ENCODE results near the gene MBNL1. TPM values are rescaled to one million over a fixed set of nuclear protein-coding genes. Genes with fewer than 3 reads are reported as not detected.

The MBNL1 gene
- total and polyA plus RNA-seq, 2 of the 4 experiments (the other 2 are of a cell fraction): 127 to 664 TPM

DNA sequence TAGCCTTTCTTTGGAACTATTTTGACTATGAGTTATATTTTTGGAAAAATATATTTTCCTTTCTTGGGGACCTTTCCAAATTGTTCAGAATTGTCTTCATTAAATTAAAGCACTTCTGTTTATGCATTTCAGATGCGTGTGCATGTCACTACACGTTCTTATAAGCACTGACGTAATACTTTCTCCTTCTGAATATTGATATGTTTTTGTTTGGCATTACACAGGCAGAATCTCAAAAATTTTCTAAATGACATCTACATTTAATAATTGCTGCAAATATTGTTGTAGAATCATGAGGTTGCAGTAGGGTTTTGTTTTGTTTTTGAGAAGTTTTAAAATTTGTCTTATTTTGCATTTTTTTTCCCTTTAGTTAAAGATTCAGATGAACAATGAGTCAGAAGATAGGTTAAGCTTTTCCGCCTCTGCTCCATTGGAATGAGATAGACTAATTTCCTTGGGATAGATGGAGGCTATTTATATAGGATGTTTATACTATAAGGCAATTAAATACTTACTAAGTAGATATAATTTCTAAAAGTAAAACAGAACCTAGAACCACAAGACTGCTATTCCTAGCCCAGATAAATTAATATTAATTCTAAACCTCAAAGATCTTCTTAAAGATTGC, 110.8 kb downstream of the MBNL1 start:
- no peak overlapping the region; the same call in 1 of the 2 replicates for H3K27ac ChIP-seq (ENCODE audit: insufficient read depth, low read length)
- peak overlapping the region; percentile 69 for H2BK5ac ChIP-seq (ENCODE audit: low read depth, low read length, poor library complexity, severe bottlenecking)
- no peak overlapping the region for H2BK20ac ChIP-seq (ENCODE audit: low read depth, low read length)
- H3K4me3 ChIP-seq (ENCODE audit: insufficient read depth, low read depth, low read length): no peak overlapping the region
- no peaks in the 10 kb centered on the region for H3K9me3 ChIP-seq (ENCODE audit: control insufficient read depth, insufficient read depth, low read length)
- ATAC-seq (ENCODE audit: low read depth) (peak; percentile 41; the same call in 1 of the 2 replicates), DNase-seq (peak; percentile 62)
- H3K9me1 ChIP-seq (ENCODE audit: insufficient read depth, low read length): peaks cover 10% of the 10 kb centered on the region
- POLR2A ChIA-PET (ENCODE audit: unreplicated experiment): no interaction called here
- dilution Hi-C loops (cut with HindIII; ENCODE audit: low sequenced_read_pairs, unreplicated experiment) (no loop called here), intact Hi-C loops (cut with micrococcal nuclease) (no loop called here), in situ Hi-C loops (cut with MboI; ENCODE audit: low sequenced_read_pairs) (no loop called here)
- no peaks in the 10 kb centered on the region for H3K27me3 ChIP-seq (ENCODE audit: control insufficient read depth, insufficient read depth, low read length)
- peaks cover 30% of the 10 kb centered on the region for H4K20me1 ChIP-seq (ENCODE audit: insufficient read depth, low read length)
- CTCF ChIA-PET: no interaction called here
- no peak overlapping the region for H3K14ac ChIP-seq (replicated peaks; ENCODE audit: low read depth, low read length)
- H2AK9ac ChIP-seq (replicated peaks; ENCODE audit: low read depth, low read length, poor library complexity): no peak overlapping the region
- H4K5ac ChIP-seq (ENCODE audit: low read depth, low read length): no peak overlapping the region
- H3K4me2 ChIP-seq (ENCODE audit: low read depth, low read length): peak overlapping the region; percentile 28; the same call in 1 of the 2 replicates
- no peak overlapping the region for H3K18ac ChIP-seq (ENCODE audit: low read depth, low read length)
- no peak overlapping the region for H2AK5ac ChIP-seq (ENCODE audit: low read depth, low read length)
- TF ChIP-seq RCOR1 (IDR thresholded peaks at IDR 0.05; ENCODE audit: insufficient replicate concordance, low read length) (no peak), RAD21 (IDR thresholded peaks at IDR 0.05; ENCODE audit: low read length) (no peak), NFE2L2 (IDR thresholded peaks at IDR 0.05; ENCODE audit: low read depth, low read length) (no peak), MAFK (IDR thresholded peaks at IDR 0.05; ENCODE audit: low read depth, low read length) (no peak), CEBPB (IDR thresholded peaks at IDR 0.05; ENCODE audit: low read depth, low read length) (no peak), SMC3 (IDR thresholded peaks at IDR 0.05; ENCODE audit: low read depth, low read length) (no peak), ELK1 (IDR thresholded peaks at IDR 0.05; ENCODE audit: borderline replicate concordance, low read depth, low read length) (no peak), MAZ (IDR thresholded peaks at IDR 0.05; ENCODE audit: borderline replicate concordance, low read depth, low read length) (no peak), CHD1 (IDR thresholded peaks at IDR 0.05; ENCODE audit: low read depth, low read length) (no peak), CTCF (conservative IDR thresholded peaks at IDR 0.05; ENCODE audit: low read depth, low read length) (no peak), POLR2A (IDR thresholded peaks at IDR 0.05; ENCODE audit: low read depth, low read length) (no peak), RFX5 (IDR thresholded peaks at IDR 0.05; ENCODE audit: low read depth, low read length) (no peak), MXI1 (IDR thresholded peaks at IDR 0.05; ENCODE audit: borderline replicate concordance, low read depth, low read length) (no peak), BHLHE40 (IDR thresholded peaks at IDR 0.05; ENCODE audit: low read depth, low read length) (no peak)
- TF ChIP-seq, protein P1, sequence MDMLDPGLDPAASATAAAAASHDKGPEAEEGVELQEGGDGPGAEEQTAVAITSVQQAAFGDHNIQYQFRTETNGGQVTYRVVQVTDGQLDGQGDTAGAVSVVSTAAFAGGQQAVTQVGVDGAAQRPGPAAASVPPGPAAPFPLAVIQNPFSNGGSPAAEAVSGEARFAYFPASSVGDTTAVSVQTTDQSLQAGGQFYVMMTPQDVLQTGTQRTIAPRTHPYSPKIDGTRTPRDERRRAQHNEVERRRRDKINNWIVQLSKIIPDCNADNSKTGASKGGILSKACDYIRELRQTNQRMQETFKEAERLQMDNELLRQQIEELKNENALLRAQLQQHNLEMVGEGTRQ (IDR thresholded peaks at IDR 0.05; ENCODE audit: low read depth, low read length): no peak
- no peak overlapping the region for H3K4ac ChIP-seq (ENCODE audit: low read depth, low read length)
- H3K79me1 ChIP-seq (ENCODE audit: low read depth in 1 of 2, low read length in 2 of 2): peaks cover 10 to 46% of the 10 kb centered on the region in 2 experiments
- H3K23ac ChIP-seq (ENCODE audit: low read depth, low read length): no peak overlapping the region
- no TSS peak for BruUV-seq (replicated peaks)
- peaks cover 17% of the 10 kb centered on the region for H3K4me1 ChIP-seq (ENCODE audit: control insufficient read depth, insufficient read depth, low read length)
- H2BK15ac ChIP-seq (ENCODE audit: low read depth, low read length): no peak overlapping the region
- no peak overlapping the region for H2BK120ac ChIP-seq (ENCODE audit: low read depth, low read length)
- no peak overlapping the region for H3K9ac ChIP-seq (ENCODE audit: low read depth, low read length)
- no peak overlapping the region for H4K8ac ChIP-seq (ENCODE audit: low read depth in 2 of 2, low read length in 2 of 2)
- WGBS, 2 experiments (ENCODE audit: extremely low coverage in 2 of 2, insufficient read length in 1 of 2): no CpG with 5 or more reads among the region's 4 CpGs
- H4K91ac ChIP-seq (ENCODE audit: insufficient read depth, low read depth, low read length): no peak overlapping the region
- H2AFZ ChIP-seq (replicated peaks; ENCODE audit: low read length, poor library complexity): no peak overlapping the region
- H3K56ac ChIP-seq (ENCODE audit: extremely low read depth, insufficient read depth, low read length): no peak overlapping the region
- H3K36me3 ChIP-seq (ENCODE audit: control insufficient read depth, insufficient read depth, low read length): peaks cover 4% of the 10 kb centered on the region
